DOHH2 (cell line): ENCODE results near the gene JARID2.

ENCODE experiments used
- H3F3A ChIP-seq: fragments of 200-600 bp; sonication (generic), shearing (Covaris generic); 2 replicates; pipeline ENCODE4 v1.6.0; 2016; ENCODE audit warnings: antibody characterized with exemption, mild to moderate bottlenecking; ENCODE audit not compliant: control insufficient read depth, insufficient read depth
- H3K27ac ChIP-seq: fragments of 200-600 bp; sonication (generic); 2 replicates; pipeline ENCODE4 v1.5.1; 2014; ENCODE audit warnings: low read depth, mild to moderate bottlenecking, low read length, moderate library complexity
- H3K27me3 ChIP-seq: fragments of 200-600 bp; sonication (generic); 2 replicates; pipeline ENCODE4 v1.6.1; 2014; ENCODE audit warnings: mild to moderate bottlenecking, low read length, mixed read lengths; ENCODE audit not compliant: control insufficient read depth
- H3K36me3 ChIP-seq: fragments of 200-600 bp; sonication (generic); 2 replicates; pipeline ENCODE4 v1.6.1; 2014; ENCODE audit warnings: mild to moderate bottlenecking, low read length, moderate library complexity, mixed read lengths; ENCODE audit not compliant: control insufficient read depth
- H3K4me1 ChIP-seq: fragments of 200-600 bp; sonication (generic); 2 replicates; pipeline ENCODE4 v1.6.1; 2014; ENCODE audit warnings: mild to moderate bottlenecking, low read length, mixed read lengths; ENCODE audit not compliant: control insufficient read depth
- H3K4me2 ChIP-seq: fragments of 200-600 bp; sonication (generic); 2 replicates; pipeline ENCODE4 v1.6.0; 2014; ENCODE audit warnings: mild to moderate bottlenecking, low read length, moderate library complexity
- H3K4me3 ChIP-seq: fragments of 200-600 bp; sonication (generic); 2 replicates; pipeline ENCODE4 v1.5.1; 2014; ENCODE audit warnings: mild to moderate bottlenecking, low read length, mixed read lengths
- H3K79me2 ChIP-seq: fragments of 200-600 bp; sonication (generic); 2 replicates; pipeline ENCODE4 v1.6.1; 2014; ENCODE audit warnings: mild to moderate bottlenecking, low read length, mixed read lengths; ENCODE audit not compliant: control insufficient read depth
- H3K9me2 ChIP-seq: fragments of 200-600 bp; sonication (generic); replicated peaks from 2 replicates; pipeline ENCODE4 v1.6.1; 2014; ENCODE audit warnings: mild to moderate bottlenecking, low read length, mixed read lengths; ENCODE audit not compliant: control insufficient read depth
- H3K9me3 ChIP-seq: fragments of 200-600 bp; sonication (generic); 2 replicates; pipeline ENCODE4 v1.6.1; 2014; ENCODE audit warnings: antibody characterized with exemption, low read length, mixed read lengths; ENCODE audit not compliant: control insufficient read depth, insufficient read depth
- H4K20me1 ChIP-seq: fragments of 200-600 bp; sonication (generic); 2 replicates; pipeline ENCODE4 v1.6.0; 2014; ENCODE audit warnings: low read depth, mild to moderate bottlenecking, antibody characterized with exemption, low read length, moderate library complexity; ENCODE audit not compliant: control insufficient read depth, insufficient read depth
- CTCF ChIP-seq: fragments of 200-600 bp; sonication (generic); IDR thresholded peaks from one replicate; pipeline ENCODE4 v1.5.1; 2014; ENCODE audit warnings: antibody characterized with exemption, mild to moderate bottlenecking, low read depth, low read length; ENCODE audit not compliant: poor library complexity, severe bottlenecking
- EZH2phosphoT487 ChIP-seq: fragments of 200-600 bp; sonication (generic); IDR thresholded peaks from 2 replicates; pipeline ENCODE4 v1.6.1; 2017; ENCODE audit warnings: borderline replicate concordance, mild to moderate bottlenecking, antibody characterized with exemption, low read length, moderate library complexity, mixed read lengths

Gene JARID2

GRCh38 chr6:15280961-15281360 lies 35.1 kb downstream of the JARID2 start:
- no peaks in the 10 kb centered on the region for H3K36me3 ChIP-seq
- no peaks in the 10 kb centered on the region for H3K9me2 ChIP-seq
- H3K4me1 ChIP-seq, result peaks cover 20% of the 10 kb centered on the region
- no peaks in the 10 kb centered on the region for H3K27me3 ChIP-seq
- no peaks in the 10 kb centered on the region for H3K9me3 ChIP-seq
- no peak overlapping the region for H3K27ac ChIP-seq
- H3K4me3 ChIP-seq, result no peak overlapping the region
- H3K79me2 ChIP-seq, result peaks cover 43% of the 10 kb centered on the region
- peaks cover 5% of the 10 kb centered on the region; the same call in 1 of the 2 replicates for H4K20me1 ChIP-seq
- H3K4me2 ChIP-seq, result no peak overlapping the region
- no peaks in the 10 kb centered on the region for H3F3A ChIP-seq
- TF ChIP-seq CTCF, result no peak
- no peak for TF ChIP-seq EZH2phosphoT487

- Histone ChIP-seq H3K4me3 (no peak overlapping the region), H3K4me1 (peaks cover 24% of the 10 kb centered on the region), H3K79me2 (peaks cover 30% of the 10 kb centered on the region), H3K36me3 (no peaks in the 10 kb centered on the region), H4K20me1 (peaks cover 6% of the 10 kb centered on the region; the same call in 1 of the 2 replicates), H3F3A (no peaks in the 10 kb centered on the region), H3K27me3 (no peaks in the 10 kb centered on the region), H3K27ac (no peak overlapping the region), H3K4me2 (no peak overlapping the region), H3K9me3 (no peaks in the 10 kb centered on the region), H3K9me2 (no peaks in the 10 kb centered on the region)
- TF ChIP-seq EZH2phosphoT487 (no peak), CTCF (no peak)
These were observed 36.5 kb downstream of the JARID2 start for GRCh38 chr6:15282334-15282733.

GRCh38 chr6:15283986-15284361 lies 38.1 kb downstream of the JARID2 start:
- no peak overlapping the region for H3K4me3 ChIP-seq
- H3K79me2 ChIP-seq, result peaks cover 39% of the 10 kb centered on the region
- TF ChIP-seq EZH2phosphoT487 (no peak), CTCF (no peak)
- H3K27ac ChIP-seq, result no peak overlapping the region
- no peaks in the 10 kb centered on the region for H3K9me2 ChIP-seq
- peaks cover 33% of the 10 kb centered on the region for H3K4me1 ChIP-seq
- no peaks in the 10 kb centered on the region for H3K36me3 ChIP-seq
- no peaks in the 10 kb centered on the region for H3F3A ChIP-seq
- H3K4me2 ChIP-seq, result no peak overlapping the region
- H4K20me1 ChIP-seq, result peaks cover 8% of the 10 kb centered on the region; the same call in 1 of the 2 replicates
- no peaks in the 10 kb centered on the region for H3K9me3 ChIP-seq
- no peaks in the 10 kb centered on the region for H3K27me3 ChIP-seq
